Stimulated activated CD8-positive, alpha-beta memory T cell treated with anti-CD3 and anti-CD28 coated beads, Interleukin-15, amount 100 ng/mL, for 1 hour (primary cell): ENCODE results near the gene FOXF2.

Experiments used
- DNase-seq: peaks from one replicate; pipeline ENCODE4 v3.0.0-alpha.2; 2020; ENCODE audit warnings: low read depth

Gene FOXF2

GRCh38 chr6:1407499-1407990, 18.2 kb downstream of the FOXF2 start:
- DNase-seq, result no peak

GRCh38 chr6:1409774-1410465, 20.5 kb downstream of the FOXF2 start:
- DNase-seq, result no peak

- DNase-seq, result no peak
Observed at GRCh38 chr6:1412901-1413300, 23.5 kb downstream of the FOXF2 start.

GRCh38 chr6:1415416-1416063, 26.2 kb downstream of the FOXF2 start:
- no peak for DNase-seq

GRCh38 chr6:1416191-1416760, 26.9 kb downstream of the FOXF2 start:
- DNase-seq, result no peak

- no peak for DNase-seq
Observed at GRCh38 chr6:1416820-1417219, 27.4 kb downstream of the FOXF2 start.

- no peak for DNase-seq
Observed at GRCh38 chr6:1417718-1418117, 28.3 kb downstream of the FOXF2 start.

- no peak for DNase-seq
Observed at GRCh38 chr6:1418471-1419191, 29.3 kb downstream of the FOXF2 start.

- no peak for DNase-seq
Observed at GRCh38 chr6:1420382-1420781, 31.0 kb downstream of the FOXF2 start.

GRCh38 chr6:1422290-1422689, 32.9 kb downstream of the FOXF2 start:
- DNase-seq, result no peak

GRCh38 chr6:1423578-1423977, 34.2 kb downstream of the FOXF2 start:
- DNase-seq, result no peak

- no peak for DNase-seq
Observed at GRCh38 chr6:1424306-1424927, 35.0 kb downstream of the FOXF2 start.

GRCh38 chr6:1426416-1426815, 37.0 kb downstream of the FOXF2 start:
- DNase-seq, result no peak

GRCh38 chr6:1435806-1436205, 46.4 kb downstream of the FOXF2 start:
- no peak for DNase-seq

GRCh38 chr6:1436334-1437306, 47.2 kb downstream of the FOXF2 start:
- DNase-seq, result peak; percentile 24

- DNase-seq, result no peak
Observed at GRCh38 chr6:1437553-1438406, 48.4 kb downstream of the FOXF2 start.

- DNase-seq, result no peak
Observed at GRCh38 chr6:1438471-1438881, 49.1 kb downstream of the FOXF2 start.

GRCh38 chr6:1439349-1439748, 50.0 kb downstream of the FOXF2 start:
- DNase-seq, result no peak

- no peak for DNase-seq
Observed at GRCh38 chr6:1442929-1443328, 53.6 kb downstream of the FOXF2 start.
